Kidney epithelial cell (primary cell): Measurements from ENCODE around the gene ABLIM1. TPM values are rescaled to one million over a fixed set of nuclear protein-coding genes. Genes with fewer than 3 reads are reported as not detected.

Experiments used
- DNase-seq: peaks from one replicate; pipeline ENCODE4 v3.0.0-alpha.2; 2010; ENCODE audit warnings: low read depth
- H3K27me3 ChIP-seq: 2 replicates; pipeline ENCODE4 v1.6.0; 2011; ENCODE audit warnings: low read length; ENCODE audit not compliant: control insufficient read depth, insufficient read depth
- H3K36me3 ChIP-seq: 2 replicates; pipeline ENCODE4 v1.5.1; 2011; ENCODE audit warnings: low read length; ENCODE audit not compliant: control insufficient read depth, insufficient read depth
- H3K4me3 ChIP-seq: 2 replicates; pipeline ENCODE4 v1.5.1; 2011; ENCODE audit warnings: low read depth, mild to moderate bottlenecking, control low read depth, low read length
- CTCF ChIP-seq: IDR thresholded peaks from 2 replicates; pipeline ENCODE4 v1.5.1; 2011; ENCODE audit warnings: mild to moderate bottlenecking, moderate library complexity, low read length, control low read depth, inconsistent platforms; ENCODE audit not compliant: insufficient read depth, poor library complexity, severe bottlenecking
- total RNA-seq: library from RNA; depleted of rRNA; stranded (reverse); fragments of >200 nt; gene quantifications from 2 replicates; pipeline ENCODE4 v1.2.3, GENCODE V29; 2015

The ABLIM1 gene
- total RNA-seq, 1 donor from 2014 or later = 41.9 TPM

GRCh38 chr10:114495303-114495702, 162.8 kb downstream of the ABLIM1 start:
- TF ChIP-seq CTCF = no peak
- Histone ChIP-seq H3K4me3 (no peak overlapping the region), H3K27me3 (no peaks in the 10 kb centered on the region), H3K36me3 (no peaks in the 10 kb centered on the region)
- DNase-seq = no peak

GRCh38 chr10:114492351-114493037, 165.6 kb downstream of the ABLIM1 start:
- no peaks in the 10 kb centered on the region for H3K36me3 ChIP-seq
- no peak for TF ChIP-seq CTCF
- no peak for DNase-seq
- H3K4me3 ChIP-seq = no peak overlapping the region
- no peaks in the 10 kb centered on the region for H3K27me3 ChIP-seq

GRCh38 chr10:114491933-114492332, 166.1 kb downstream of the ABLIM1 start:
- H3K4me3 ChIP-seq = no peak overlapping the region

GRCh38 chr10:114491419-114491818, 166.7 kb downstream of the ABLIM1 start:
- Histone ChIP-seq H3K4me3 (no peak overlapping the region), H3K36me3 (no peaks in the 10 kb centered on the region), H3K27me3 (no peaks in the 10 kb centered on the region)
- no peak for DNase-seq
- TF ChIP-seq CTCF = no peak

More at GRCh38 chr10:114491933-114492332, 166.1 kb downstream of the ABLIM1 start:
- DNase-seq = no peak
- no peaks in the 10 kb centered on the region for H3K36me3 ChIP-seq
- TF ChIP-seq CTCF = no peak
- no peaks in the 10 kb centered on the region for H3K27me3 ChIP-seq

GRCh38 chr10:114489521-114490310, 168.4 kb downstream of the ABLIM1 start:
- Histone ChIP-seq H3K4me3 (no peak overlapping the region), H3K36me3 (no peaks in the 10 kb centered on the region), H3K27me3 (no peaks in the 10 kb centered on the region)
- no peak for TF ChIP-seq CTCF
- no peak for DNase-seq
